HepG2 (cell line): ENCODE measurements around the gene PELI2. TPM values are rescaled to one million over a fixed set of nuclear protein-coding genes. Genes with fewer than 3 reads are reported as not detected.
A peak's percentile ranks its signal among the peaks of the same experiment; 100 is the strongest.

Experiments
- GATAD1 ChIP-seq: IDR thresholded peaks from 2 replicates; pipeline ENCODE4 v1.6.1; 2016; ENCODE audit warnings: missing genetic modification reagents, missing compliant biosample characterization
- HOXA5 ChIP-seq: sonication (generic); formaldehyde crosslinking; IDR thresholded peaks from 2 replicates; pipeline ENCODE4 v1.4.0; 2020; ENCODE audit warnings: missing genetic modification reagents
- KDM6A ChIP-seq: IDR thresholded peaks from 2 replicates; pipeline ENCODE4 v1.6.1; 2016; ENCODE audit warnings: low read depth
- MIXL1 ChIP-seq: IDR thresholded peaks from 2 replicates; pipeline ENCODE4 v1.6.1; 2016
- NCOR1 ChIP-seq: fragments of 200-600 bp; sonication (generic); IDR thresholded peaks from 2 replicates; pipeline ENCODE4 v1.7.0; 2017; ENCODE audit warnings: antibody characterized with exemption, low read length, borderline replicate concordance
- SCMH1 ChIP-seq: sonication (generic); formaldehyde crosslinking; IDR thresholded peaks from 2 replicates; pipeline ENCODE4 v1.9.0; 2021; ENCODE audit warnings: missing genetic modification reagents, mild to moderate bottlenecking, borderline replicate concordance
- SRSF4 ChIP-seq: fragments of 200-400 bp; formaldehyde crosslinking; IDR thresholded peaks from one replicate; pipeline ENCODE4 v1.6.1; 2018; ENCODE audit warnings: mild to moderate bottlenecking, low read depth, low read length, moderate library complexity; ENCODE audit not compliant: poor library complexity, severe bottlenecking
- TBL1XR1 ChIP-seq: fragments of 150-350 bp; IDR thresholded peaks from 2 replicates; pipeline ENCODE4 v1.6.1; 2014; ENCODE audit warnings: borderline replicate concordance, low read length; ENCODE audit not compliant: partially characterized antibody
- TFE3 ChIP-seq: IDR thresholded peaks from 2 replicates; pipeline ENCODE4 v1.6.1; 2016
- ZNF10 ChIP-seq: sonication (generic); formaldehyde crosslinking; IDR thresholded peaks from 2 replicates; pipeline ENCODE4 v1.4.0; 2020; ENCODE audit warnings: mild to moderate bottlenecking, low read depth, missing genetic modification reagents, borderline replicate concordance
- ZNF17 ChIP-seq: sonication (generic); formaldehyde crosslinking; IDR thresholded peaks from 2 replicates; pipeline ENCODE4 v1.5.0; 2020; ENCODE audit warnings: mild to moderate bottlenecking, missing genetic modification reagents
- ZNF18 ChIP-seq: sonication (generic); formaldehyde crosslinking; IDR thresholded peaks from 2 replicates; pipeline ENCODE4 v1.8.0; 2022; ENCODE audit warnings: mild to moderate bottlenecking, missing genetic modification reagents; ENCODE audit not compliant: insufficient replicate concordance
- ZNF234 ChIP-seq: sonication (generic); formaldehyde crosslinking; conservative IDR thresholded peaks from 2 replicates; pipeline ENCODE4 v1.5.1; 2020; ENCODE audit warnings: mild to moderate bottlenecking, missing genetic modification reagents
- ZNF431 ChIP-seq: sonication (generic); formaldehyde crosslinking; IDR thresholded peaks from 2 replicates; pipeline ENCODE4 v1.9.0; 2022; ENCODE audit warnings: missing genetic modification reagents, low read depth, mild to moderate bottlenecking, borderline replicate concordance
- ZNF577 ChIP-seq: sonication (generic); formaldehyde crosslinking; IDR thresholded peaks from 2 replicates; pipeline ENCODE4 v1.4.0; 2020; ENCODE audit warnings: mild to moderate bottlenecking, low read depth, missing genetic modification reagents, borderline replicate concordance
- ZNF589 ChIP-seq: sonication (generic); formaldehyde crosslinking; conservative IDR thresholded peaks from 2 replicates; pipeline ENCODE4 v1.8.0; 2022; ENCODE audit warnings: mild to moderate bottlenecking, moderate library complexity, missing genetic modification reagents
- ZSCAN5A ChIP-seq: sonication (generic); formaldehyde crosslinking; IDR thresholded peaks from 2 replicates; pipeline ENCODE4 v1.8.0; 2022; ENCODE audit warnings: mild to moderate bottlenecking, missing genetic modification reagents, borderline replicate concordance
- polyA plus RNA-seq, 8 experiments: library from polyadenylated mRNA; depleted of rRNA in 3 of 8; stranded (reverse) in 7 of 8; unstranded in 1 of 8; fragments of >200 nt; fragmentation: Illumina TruSeq in 4 of 8; extraction: Trizol in 4 of 8; gene quantifications; 2 replicates each; pipeline versions ENCODE4 v1.2.1 to v1.2.3, GENCODE V29; 2011 to 2016; ENCODE audit warnings: low read depth in 4 of 8, missing spikeins in 1 of 8, mixed read lengths in 1 of 8; ENCODE audit not compliant: insufficient read depth in 1 of 8
- total RNA-seq, 5 experiments: library from RNA; depleted of rRNA; stranded (reverse); fragments of >200 nt; fragmentation: Illumina TruSeq; extraction: Trizol; gene quantifications; 2 replicates each; pipeline ENCODE4 v1.2.3, GENCODE V29; 2016; ENCODE audit warnings: low read depth in 1 of 5
- TF ChIP-seq, protein P1 (sequence below): conservative IDR thresholded peaks from 2 replicates; pipeline ENCODE4 v1.6.1; 2018; ENCODE audit warnings: missing genetic modification reagents
- TF ChIP-seq, protein P2 (sequence below): IDR thresholded peaks from 2 replicates; pipeline ENCODE4 v1.4.0; 2020; ENCODE audit warnings: mild to moderate bottlenecking, missing genetic modification reagents

The PELI2 gene
- total and polyA plus RNA-seq, 2 of the 13 experiments (the other 11 are each of a cell fraction or from before 2014, with no cell fraction given) = 0.07 TPM; not detected in 1

- TF ChIP-seq ZNF18 (no peak), ZNF234 (no peak), ZNF589 (CRISPR knock-in tag) (no peak), HOXA5 (CRISPR knock-in tag) (no peak), ZNF431 (CRISPR knock-in tag) (no peak), ZSCAN5A (CRISPR knock-in tag) (no peak), ZNF17 (CRISPR knock-in tag) (no peak), GATAD1 (CRISPR knock-in tag) (0 out of 2 replicates have a peak, but pooled peaks have one; percentile 22), ZNF577 (CRISPR knock-in tag) (no peak), TFE3 (CRISPR knock-in tag) (no peak), TBL1XR1 (no peak), MIXL1 (CRISPR knock-in tag) (no peak), SRSF4 (no peak), NCOR1 (no peak), KDM6A (CRISPR knock-in tag) (no peak), SCMH1 (CRISPR knock-in tag) (no peak), ZNF10 (CRISPR knock-in tag) (no peak)
- TF ChIP-seq, protein P1, sequence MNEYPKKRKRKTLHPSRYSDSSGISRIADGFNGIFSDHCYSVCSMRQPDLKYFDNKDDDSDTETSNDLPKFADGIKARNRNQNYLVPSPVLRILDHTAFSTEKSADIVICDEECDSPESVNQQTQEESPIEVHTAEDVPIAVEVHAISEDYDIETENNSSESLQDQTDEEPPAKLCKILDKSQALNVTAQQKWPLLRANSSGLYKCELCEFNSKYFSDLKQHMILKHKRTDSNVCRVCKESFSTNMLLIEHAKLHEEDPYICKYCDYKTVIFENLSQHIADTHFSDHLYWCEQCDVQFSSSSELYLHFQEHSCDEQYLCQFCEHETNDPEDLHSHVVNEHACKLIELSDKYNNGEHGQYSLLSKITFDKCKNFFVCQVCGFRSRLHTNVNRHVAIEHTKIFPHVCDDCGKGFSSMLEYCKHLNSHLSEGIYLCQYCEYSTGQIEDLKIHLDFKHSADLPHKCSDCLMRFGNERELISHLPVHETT (CRISPR knock-in tag) = no peak
- TF ChIP-seq, protein P2, sequence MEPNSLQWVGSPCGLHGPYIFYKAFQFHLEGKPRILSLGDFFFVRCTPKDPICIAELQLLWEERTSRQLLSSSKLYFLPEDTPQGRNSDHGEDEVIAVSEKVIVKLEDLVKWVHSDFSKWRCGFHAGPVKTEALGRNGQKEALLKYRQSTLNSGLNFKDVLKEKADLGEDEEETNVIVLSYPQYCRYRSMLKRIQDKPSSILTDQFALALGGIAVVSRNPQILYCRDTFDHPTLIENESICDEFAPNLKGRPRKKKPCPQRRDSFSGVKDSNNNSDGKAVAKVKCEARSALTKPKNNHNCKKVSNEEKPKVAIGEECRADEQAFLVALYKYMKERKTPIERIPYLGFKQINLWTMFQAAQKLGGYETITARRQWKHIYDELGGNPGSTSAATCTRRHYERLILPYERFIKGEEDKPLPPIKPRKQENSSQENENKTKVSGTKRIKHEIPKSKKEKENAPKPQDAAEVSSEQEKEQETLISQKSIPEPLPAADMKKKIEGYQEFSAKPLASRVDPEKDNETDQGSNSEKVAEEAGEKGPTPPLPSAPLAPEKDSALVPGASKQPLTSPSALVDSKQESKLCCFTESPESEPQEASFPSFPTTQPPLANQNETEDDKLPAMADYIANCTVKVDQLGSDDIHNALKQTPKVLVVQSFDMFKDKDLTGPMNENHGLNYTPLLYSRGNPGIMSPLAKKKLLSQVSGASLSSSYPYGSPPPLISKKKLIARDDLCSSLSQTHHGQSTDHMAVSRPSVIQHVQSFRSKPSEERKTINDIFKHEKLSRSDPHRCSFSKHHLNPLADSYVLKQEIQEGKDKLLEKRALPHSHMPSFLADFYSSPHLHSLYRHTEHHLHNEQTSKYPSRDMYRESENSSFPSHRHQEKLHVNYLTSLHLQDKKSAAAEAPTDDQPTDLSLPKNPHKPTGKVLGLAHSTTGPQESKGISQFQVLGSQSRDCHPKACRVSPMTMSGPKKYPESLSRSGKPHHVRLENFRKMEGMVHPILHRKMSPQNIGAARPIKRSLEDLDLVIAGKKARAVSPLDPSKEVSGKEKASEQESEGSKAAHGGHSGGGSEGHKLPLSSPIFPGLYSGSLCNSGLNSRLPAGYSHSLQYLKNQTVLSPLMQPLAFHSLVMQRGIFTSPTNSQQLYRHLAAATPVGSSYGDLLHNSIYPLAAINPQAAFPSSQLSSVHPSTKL = no peak
Measured at GRCh38 chr14:56339855-56340701, 221.9 kb downstream of the PELI2 start (continued).
